ENCODE data around the gene RPRD2. TPM values are rescaled to one million over a fixed set of nuclear protein-coding genes. Genes with fewer than 3 reads are reported as not detected.
"Not testable (repeated sequence)": the region's sequence is repeated elsewhere in the genome, so short reads cannot be mapped to it uniquely, and the experiment has no call there.

RPRD2 gene
- total RNA-seq: 23.8 TPM

- H3K4me1 ChIP-seq: peaks cover 21% of the 10 kb centered on the region
- peak in 1 of 2 donors; percentile 78 for TF ChIP-seq POLR2A (IDR thresholded peaks at IDR 0.05)
- TF ChIP-seq CTCF (IDR thresholded peaks at IDR 0.05): no peak
- peak; percentile 94 to 98 for TF ChIP-seq POLR2AphosphoS5 (IDR thresholded peaks at IDR 0.05; ENCODE audit: insufficient read depth in 1 of 2, low read depth in 1 of 2)
- peak within 1 kb of the TSS; percentile 48 to 61 for H3K4me3 ChIP-seq
- intact Hi-C loops (cut with DNase I): no loop called here
- no peaks in the 10 kb centered on the region for H3K9me3 ChIP-seq
- peak; percentile 97 to 100 for DNase-seq (ENCODE audit: extremely low spot score in 2 of 2)
- no peaks in the 10 kb centered on the region for H3K36me3 ChIP-seq
- H3K27ac ChIP-seq: peak within 1 kb of the TSS; percentile 96
- H3K27me3 ChIP-seq: no peaks in the 10 kb centered on the region
Observed at GRCh38 chr1:150363426-150364230, at the start of gene RPRD2. Gene RPRD2 (plus strand): TSS chr1:150364147. CDS start chr1:150364715, 568 bp downstream.

GRCh38 chr1:150314691-150315090 is 49.3 kb upstream of the RPRD2 start:
- H3K36me3 ChIP-seq; intact Hi-C loops (cut with DNase I); H3K27me3 ChIP-seq; H3K4me1 ChIP-seq; H3K9me3 ChIP-seq; H3K4me3 ChIP-seq; H3K27ac ChIP-seq; DNase-seq (ENCODE audit: extremely low spot score in 2 of 2): not testable (repeated sequence)

- DNase-seq (ENCODE audit: extremely low spot score in 2 of 2): no peak
- peak overlapping the region; percentile 57 for H3K27ac ChIP-seq
- no peak for TF ChIP-seq POLR2AphosphoS5 (IDR thresholded peaks at IDR 0.05; ENCODE audit: insufficient read depth in 1 of 2, low read depth in 1 of 2)
- no peak for TF ChIP-seq CTCF (IDR thresholded peaks at IDR 0.05)
- TF ChIP-seq POLR2A (IDR thresholded peaks at IDR 0.05): no peak
- H3K4me1 ChIP-seq: peaks cover 19% of the 10 kb centered on the region
- H3K4me3 ChIP-seq: peak overlapping the region; percentile 72 to 76
- H3K36me3 ChIP-seq: peaks cover 0 to 10% of the 10 kb centered on the region in 2 donors
- no peaks in the 10 kb centered on the region for H3K27me3 ChIP-seq
- H3K9me3 ChIP-seq: no peaks in the 10 kb centered on the region
- intact Hi-C loops (cut with DNase I): no loop called here
Observed at GRCh38 chr1:150320667-150320978, 43.3 kb upstream of the RPRD2 start.

GRCh38 chr1:150321826-150322166 is 42.2 kb upstream of the RPRD2 start:
- Histone ChIP-seq H3K9me3 (no peaks in the 10 kb centered on the region), H3K4me3 (peak overlapping the region; percentile 72 to 76), H3K4me1 (peaks cover 19% of the 10 kb centered on the region), H3K27me3 (no peaks in the 10 kb centered on the region), H3K36me3 (peaks cover 0 to 22% of the 10 kb centered on the region in 2 donors), H3K27ac (peak overlapping the region; percentile 57)
- peak in 1 of 2 donors; percentile 86 for DNase-seq (ENCODE audit: extremely low spot score in 2 of 2)
- TF ChIP-seq POLR2AphosphoS5 (IDR thresholded peaks at IDR 0.05; ENCODE audit: insufficient read depth in 1 of 2, low read depth in 1 of 2): no peak
- intact Hi-C loops (cut with DNase I): no loop called here

- Histone ChIP-seq H3K4me1 (peaks cover 19% of the 10 kb centered on the region), H3K4me3 (peak overlapping the region; percentile 72 to 76), H3K27me3 (no peaks in the 10 kb centered on the region), H3K27ac (no peak overlapping the region), H3K9me3 (no peaks in the 10 kb centered on the region), H3K36me3 (peaks cover 0 to 27% of the 10 kb centered on the region in 2 donors)
- no peak for TF ChIP-seq POLR2AphosphoS5 (IDR thresholded peaks at IDR 0.05; ENCODE audit: insufficient read depth in 1 of 2, low read depth in 1 of 2)
- intact Hi-C loops (cut with DNase I): no loop called here
- DNase-seq (ENCODE audit: extremely low spot score in 2 of 2): no peak
Observed at GRCh38 chr1:150322310-150322709, 41.6 kb upstream of the RPRD2 start.

- no peaks in the 10 kb centered on the region for H3K27me3 ChIP-seq
- no peaks in the 10 kb centered on the region for H3K9me3 ChIP-seq
- intact Hi-C loops (cut with DNase I): no loop called here
- no peak overlapping the region for H3K27ac ChIP-seq
- DNase-seq (ENCODE audit: extremely low spot score in 2 of 2): no peak
- no peak overlapping the region for H3K4me3 ChIP-seq
- H3K4me1 ChIP-seq: no peaks in the 10 kb centered on the region
- TF ChIP-seq POLR2A (IDR thresholded peaks at IDR 0.05) (no peak), POLR2AphosphoS5 (IDR thresholded peaks at IDR 0.05; ENCODE audit: insufficient read depth in 1 of 2, low read depth in 1 of 2) (no peak), CTCF (IDR thresholded peaks at IDR 0.05) (no peak)
- peaks cover 1 to 99% of the 10 kb centered on the region in 2 donors for H3K36me3 ChIP-seq
Observed at GRCh38 chr1:150332651-150333290, 31.2 kb upstream of the RPRD2 start.
